ENCODE measurements around the gene RYR3.

The RYR3 gene

GRCh38 chr15:33451385-33451784 is 140.6 kb downstream of the RYR3 start:
- peaks cover 0 to 12% of the 10 kb centered on the region in 2 donors for H3K4me1 ChIP-seq (ENCODE audit: control insufficient read depth in 2 of 2, insufficient read depth in 1 of 2, low read depth in 1 of 2, low read length in 2 of 2)
- H3K14ac ChIP-seq (ENCODE audit: low read length): no peak overlapping the region
- no peaks in the 10 kb centered on the region for H3K27me3 ChIP-seq (ENCODE audit: control insufficient read depth in 3 of 3, insufficient read depth in 3 of 3, low read depth in 1 of 3, low read length in 3 of 3)
- no peak overlapping the region for H3K27ac ChIP-seq (replicated peaks; ENCODE audit: low read length)
- no peak overlapping the region for H2BK15ac ChIP-seq (ENCODE audit: low read length)
- no peaks in the 10 kb centered on the region for H3K9me3 ChIP-seq (replicated peaks in 1 of 2; ENCODE audit: control insufficient read depth in 2 of 2, insufficient read depth in 1 of 2, low read depth in 1 of 2, low read length in 2 of 2)
- H2BK120ac ChIP-seq (ENCODE audit: low read depth, low read length): no peak overlapping the region
- H3K9ac ChIP-seq (ENCODE audit: low read depth, low read length, poor library complexity): no peak overlapping the region
- no peak overlapping the region for H2BK5ac ChIP-seq (ENCODE audit: low read length)
- no peak overlapping the region for H3K23ac ChIP-seq (ENCODE audit: low read depth, low read length, poor library complexity)
- no peak overlapping the region for H4K91ac ChIP-seq (ENCODE audit: low read depth, low read length, poor library complexity)
- H2AFZ ChIP-seq (ENCODE audit: low read length): no peak overlapping the region
- WGBS, 2 donors (ENCODE audit: extremely low coverage in 2 of 2, insufficient read length in 2 of 2, insufficient replicate concordance in 1 of 2): no CpG with 5 or more reads among the region's 4 CpGs
- H3K4me2 ChIP-seq (ENCODE audit: insufficient read depth, low read length, poor library complexity, severe bottlenecking): no peak overlapping the region
- H3K36me3 ChIP-seq (replicated peaks in 1 of 2; ENCODE audit: control insufficient read depth in 2 of 2, insufficient read depth in 2 of 2, low read length in 2 of 2): no peaks in the 10 kb centered on the region
- H4K8ac ChIP-seq (ENCODE audit: low read depth, low read length): no peak overlapping the region
- H2AK5ac ChIP-seq (ENCODE audit: low read depth, low read length): no peak overlapping the region
- no peaks in the 10 kb centered on the region for H3K79me1 ChIP-seq (ENCODE audit: low read depth, low read length)
- H3K4me3 ChIP-seq (ENCODE audit: low read length in 2 of 2): no peak overlapping the region
- H2BK12ac ChIP-seq (ENCODE audit: low read length): no peak overlapping the region
- no peak overlapping the region for H3K18ac ChIP-seq (ENCODE audit: low read length)
- H3K4ac ChIP-seq (ENCODE audit: low read length): no peak overlapping the region
- DNase-seq (ENCODE audit: low spot score): no peak

- Histone ChIP-seq H3K9ac (ENCODE audit: low read depth, low read length, poor library complexity) (no peak overlapping the region), H2BK15ac (ENCODE audit: low read length) (no peak overlapping the region), H3K27ac (replicated peaks; ENCODE audit: low read length) (no peak overlapping the region), H2BK12ac (ENCODE audit: low read length) (no peak overlapping the region), H3K4ac (ENCODE audit: low read length) (no peak overlapping the region), H3K14ac (ENCODE audit: low read length) (no peak overlapping the region), H3K27me3 (ENCODE audit: control insufficient read depth in 3 of 3, insufficient read depth in 3 of 3, low read depth in 1 of 3, low read length in 3 of 3) (no peaks in the 10 kb centered on the region), H3K36me3 (replicated peaks in 1 of 2; ENCODE audit: control insufficient read depth in 2 of 2, insufficient read depth in 2 of 2, low read length in 2 of 2) (no peaks in the 10 kb centered on the region), H3K4me1 (ENCODE audit: control insufficient read depth in 2 of 2, insufficient read depth in 1 of 2, low read depth in 1 of 2, low read length in 2 of 2) (peaks cover 0 to 6% of the 10 kb centered on the region in 2 donors), H3K4me2 (ENCODE audit: insufficient read depth, low read length, poor library complexity, severe bottlenecking) (no peak overlapping the region), H2AK5ac (ENCODE audit: low read depth, low read length) (no peak overlapping the region), H4K91ac (ENCODE audit: low read depth, low read length, poor library complexity) (no peak overlapping the region), H3K18ac (ENCODE audit: low read length) (no peak overlapping the region), H4K8ac (ENCODE audit: low read depth, low read length) (no peak overlapping the region), H2AFZ (ENCODE audit: low read length) (no peak overlapping the region), H3K23ac (ENCODE audit: low read depth, low read length, poor library complexity) (no peak overlapping the region), H3K9me3 (replicated peaks in 1 of 2; ENCODE audit: control insufficient read depth in 2 of 2, insufficient read depth in 1 of 2, low read depth in 1 of 2, low read length in 2 of 2) (no peaks in the 10 kb centered on the region), H3K4me3 (ENCODE audit: low read length in 2 of 2) (no peak overlapping the region), H2BK120ac (ENCODE audit: low read depth, low read length) (no peak overlapping the region), H3K79me1 (ENCODE audit: low read depth, low read length) (no peaks in the 10 kb centered on the region), H2BK5ac (ENCODE audit: low read length) (no peak overlapping the region)
- no peak for DNase-seq (ENCODE audit: low spot score)
- WGBS, 2 donors (ENCODE audit: extremely low coverage in 2 of 2, insufficient read length in 2 of 2, insufficient replicate concordance in 1 of 2): no CpG with 5 or more reads among the region's 3 CpGs
Measured at GRCh38 chr15:33453761-33454160, 143.0 kb downstream of the RYR3 start.

- no peak overlapping the region for H3K9ac ChIP-seq (ENCODE audit: low read depth, low read length, poor library complexity)
- H2BK15ac ChIP-seq (ENCODE audit: low read length): no peak overlapping the region
- H2BK5ac ChIP-seq (ENCODE audit: low read length): no peak overlapping the region
- peaks cover 0 to 5% of the 10 kb centered on the region in 2 donors for H3K4me1 ChIP-seq (ENCODE audit: control insufficient read depth in 2 of 2, insufficient read depth in 1 of 2, low read depth in 1 of 2, low read length in 2 of 2)
- no peak overlapping the region for H3K27ac ChIP-seq (replicated peaks; ENCODE audit: low read length)
- no peak overlapping the region for H3K4ac ChIP-seq (ENCODE audit: low read length)
- H2AK5ac ChIP-seq (ENCODE audit: low read depth, low read length): no peak overlapping the region
- no peak overlapping the region for H3K4me3 ChIP-seq (ENCODE audit: low read length in 2 of 2)
- H3K27me3 ChIP-seq (ENCODE audit: control insufficient read depth in 3 of 3, insufficient read depth in 3 of 3, low read depth in 1 of 3, low read length in 3 of 3): no peaks in the 10 kb centered on the region
- no peaks in the 10 kb centered on the region for H3K9me3 ChIP-seq (replicated peaks in 1 of 2; ENCODE audit: control insufficient read depth in 2 of 2, insufficient read depth in 1 of 2, low read depth in 1 of 2, low read length in 2 of 2)
- no peak overlapping the region for H3K4me2 ChIP-seq (ENCODE audit: insufficient read depth, low read length, poor library complexity, severe bottlenecking)
- H3K23ac ChIP-seq (ENCODE audit: low read depth, low read length, poor library complexity): no peak overlapping the region
- no peaks in the 10 kb centered on the region for H3K79me1 ChIP-seq (ENCODE audit: low read depth, low read length)
- WGBS, 2 donors (ENCODE audit: extremely low coverage in 2 of 2, insufficient read length in 2 of 2, insufficient replicate concordance in 1 of 2): no CpG with 5 or more reads among the region's 7 CpGs
- no peak overlapping the region for H2BK12ac ChIP-seq (ENCODE audit: low read length)
- no peak overlapping the region for H2AFZ ChIP-seq (ENCODE audit: low read length)
- H4K91ac ChIP-seq (ENCODE audit: low read depth, low read length, poor library complexity): no peak overlapping the region
- no peak overlapping the region for H2BK120ac ChIP-seq (ENCODE audit: low read depth, low read length)
- DNase-seq (ENCODE audit: low spot score): no peak
- H4K8ac ChIP-seq (ENCODE audit: low read depth, low read length): no peak overlapping the region
- no peak overlapping the region for H3K14ac ChIP-seq (ENCODE audit: low read length)
- no peak overlapping the region for H3K18ac ChIP-seq (ENCODE audit: low read length)
- H3K36me3 ChIP-seq (replicated peaks in 1 of 2; ENCODE audit: control insufficient read depth in 2 of 2, insufficient read depth in 2 of 2, low read length in 2 of 2): no peaks in the 10 kb centered on the region
Measured at GRCh38 chr15:33454346-33454745, 143.6 kb downstream of the RYR3 start.

GRCh38 chr15:33454996-33455395 is 144.2 kb downstream of the RYR3 start:
- Histone ChIP-seq H3K4me1 (ENCODE audit: control insufficient read depth in 2 of 2, insufficient read depth in 1 of 2, low read depth in 1 of 2, low read length in 2 of 2) (peaks cover 0 to 3% of the 10 kb centered on the region in 2 donors), H3K4ac (ENCODE audit: low read length) (no peak overlapping the region), H3K27me3 (ENCODE audit: control insufficient read depth in 3 of 3, insufficient read depth in 3 of 3, low read depth in 1 of 3, low read length in 3 of 3) (no peaks in the 10 kb centered on the region), H4K8ac (ENCODE audit: low read depth, low read length) (no peak overlapping the region), H3K4me3 (ENCODE audit: low read length in 2 of 2) (no peak overlapping the region), H3K36me3 (replicated peaks in 1 of 2; ENCODE audit: control insufficient read depth in 2 of 2, insufficient read depth in 2 of 2, low read length in 2 of 2) (no peaks in the 10 kb centered on the region), H3K14ac (ENCODE audit: low read length) (no peak overlapping the region), H2AFZ (ENCODE audit: low read length) (no peak overlapping the region), H3K79me1 (ENCODE audit: low read depth, low read length) (no peaks in the 10 kb centered on the region), H3K9ac (ENCODE audit: low read depth, low read length, poor library complexity) (no peak overlapping the region), H2BK12ac (ENCODE audit: low read length) (no peak overlapping the region), H3K18ac (ENCODE audit: low read length) (no peak overlapping the region), H3K27ac (replicated peaks; ENCODE audit: low read length) (no peak overlapping the region), H2AK5ac (ENCODE audit: low read depth, low read length) (no peak overlapping the region), H2BK5ac (ENCODE audit: low read length) (no peak overlapping the region), H4K91ac (ENCODE audit: low read depth, low read length, poor library complexity) (no peak overlapping the region), H2BK120ac (ENCODE audit: low read depth, low read length) (no peak overlapping the region), H3K4me2 (ENCODE audit: insufficient read depth, low read length, poor library complexity, severe bottlenecking) (no peak overlapping the region), H2BK15ac (ENCODE audit: low read length) (no peak overlapping the region), H3K23ac (ENCODE audit: low read depth, low read length, poor library complexity) (no peak overlapping the region), H3K9me3 (replicated peaks in 1 of 2; ENCODE audit: control insufficient read depth in 2 of 2, insufficient read depth in 1 of 2, low read depth in 1 of 2, low read length in 2 of 2) (no peaks in the 10 kb centered on the region)
- WGBS, 2 donors (ENCODE audit: extremely low coverage in 2 of 2, insufficient read length in 2 of 2, insufficient replicate concordance in 1 of 2): 100% methylated on average over 1 of the region's 4 CpGs; no CpG with 5 or more reads in 1 of the 2 donors
- no peak for DNase-seq (ENCODE audit: low spot score)

All from neuronal stem cell (in vitro differentiated cells).